ENCODE data around the gene SPTBN2.
A peak's percentile ranks its signal among the peaks of the same experiment; 100 is the strongest.

Gene SPTBN2

DNA sequence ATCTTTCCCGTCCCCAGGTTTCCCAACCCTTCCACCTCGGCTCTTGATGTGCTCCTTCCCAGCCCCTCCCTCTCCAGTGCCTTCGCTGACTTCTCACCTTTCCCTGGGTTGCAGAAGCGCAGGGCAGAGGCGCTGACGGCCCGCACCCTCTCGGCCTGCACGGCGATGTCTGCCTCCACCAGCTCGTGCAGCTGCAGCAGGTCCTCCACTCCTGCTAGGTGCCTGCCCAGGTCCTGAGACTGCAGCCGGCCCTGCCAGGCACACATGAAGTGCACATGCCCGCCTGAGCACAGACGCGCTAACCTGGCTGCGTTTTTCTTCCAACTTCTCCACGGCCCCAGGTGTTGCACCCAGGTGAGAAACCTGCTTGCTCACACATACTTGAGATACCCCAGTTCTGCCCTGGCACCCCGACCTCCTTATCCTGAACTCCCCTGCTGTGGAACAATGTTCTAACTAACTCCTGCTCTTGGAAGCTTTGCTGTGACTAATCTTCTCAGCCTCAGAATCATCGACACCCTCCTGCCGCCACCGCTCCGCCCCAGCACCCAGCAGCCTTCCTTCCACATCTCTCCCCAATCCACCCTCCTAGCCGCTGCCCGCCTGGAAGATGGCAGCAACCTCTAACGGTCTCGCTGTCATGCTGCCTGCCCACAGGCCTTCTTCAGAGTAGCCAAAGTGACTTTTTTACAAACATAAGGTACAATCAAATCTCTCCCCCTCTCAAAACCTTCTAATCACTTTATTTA is 23.3 kb downstream of the SPTBN2 start:
- no peak overlapping the region for H3K27ac ChIP-seq

GRCh38 chr11:66704659-66705360 is 24.2 kb downstream of the SPTBN2 start:
- no peak for DNase-seq (ENCODE audit: low read depth, low spot score)
- no peak overlapping the region for H3K27ac ChIP-seq

More for the DNA sequence above, 23.3 kb downstream of the SPTBN2 start:
- DNase-seq (ENCODE audit: low read depth, low spot score): no peak

DNA sequence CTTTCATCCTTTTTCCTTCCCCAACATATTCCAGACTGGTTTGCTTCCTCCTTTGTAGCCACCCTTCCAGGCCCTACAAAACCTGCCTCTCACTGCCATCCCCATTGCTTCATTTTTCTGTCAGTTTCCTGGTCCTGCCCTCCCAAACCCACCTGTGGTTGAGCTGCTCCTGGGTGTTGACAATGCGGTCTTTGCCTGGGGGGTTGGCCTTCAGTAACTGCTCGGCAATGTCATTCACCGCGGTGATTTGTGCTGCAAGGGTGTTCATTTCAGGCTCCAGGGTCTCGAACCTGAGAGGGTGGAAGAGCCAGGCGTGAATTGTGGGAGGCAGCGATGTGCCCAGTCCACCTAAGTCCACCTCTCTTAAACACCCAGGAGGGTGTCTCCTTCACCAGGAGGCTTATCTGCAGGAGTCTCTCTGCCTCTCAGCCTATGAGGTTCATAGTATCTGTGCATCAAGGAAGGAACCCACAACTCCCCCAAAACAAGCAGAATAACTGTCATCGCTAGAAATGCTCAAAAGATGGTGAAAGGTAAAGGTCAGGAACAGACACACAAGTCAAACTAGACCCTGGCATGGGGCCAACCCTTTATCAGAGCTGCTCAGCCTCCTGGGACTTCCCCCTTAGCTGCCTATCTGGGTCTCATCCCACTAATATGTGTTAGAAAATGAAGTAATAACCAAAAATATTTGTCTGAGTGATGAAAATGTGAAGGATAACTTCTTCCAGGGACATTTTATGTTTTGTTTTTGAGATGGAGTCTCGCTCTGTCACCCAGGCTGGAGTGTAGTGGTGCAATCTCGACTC is 27.4 kb downstream of the SPTBN2 start:
- no peak overlapping the region for H3K27ac ChIP-seq
- DNase-seq (ENCODE audit: low read depth, low spot score): no peak

GRCh38 chr11:66700742-66701141 is 28.3 kb downstream of the SPTBN2 start:
- H3K27ac ChIP-seq: no peak overlapping the region
- no peak for DNase-seq (ENCODE audit: low read depth, low spot score)

DNA sequence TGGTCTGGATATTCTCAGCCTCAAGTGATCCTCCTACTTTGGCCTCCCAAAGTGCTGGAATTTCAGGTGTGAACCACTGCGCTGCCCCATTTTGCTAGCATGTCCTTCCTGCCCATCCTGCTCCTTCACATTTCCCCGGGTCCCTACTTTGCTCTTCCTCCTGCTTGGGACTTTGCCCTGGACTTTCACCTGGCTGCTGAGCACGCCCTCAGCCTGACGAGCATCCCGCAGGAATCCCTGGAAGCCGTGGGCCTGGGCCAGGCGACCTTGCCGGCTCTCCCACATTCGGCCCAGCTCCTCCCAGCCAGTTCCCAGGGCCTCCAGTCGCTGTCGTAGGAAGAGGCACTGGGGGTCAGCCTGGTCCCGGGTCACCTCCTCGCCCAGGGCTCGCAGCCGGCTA is 28.7 kb downstream of the SPTBN2 start:
- H3K27ac ChIP-seq: no peak overlapping the region
- DNase-seq (ENCODE audit: low read depth, low spot score): no peak

GRCh38 chr11:66698491-66698890 is 30.5 kb downstream of the SPTBN2 start:
- DNase-seq (ENCODE audit: low read depth, low spot score): no peak
- no peak overlapping the region for H3K27ac ChIP-seq

DNA sequence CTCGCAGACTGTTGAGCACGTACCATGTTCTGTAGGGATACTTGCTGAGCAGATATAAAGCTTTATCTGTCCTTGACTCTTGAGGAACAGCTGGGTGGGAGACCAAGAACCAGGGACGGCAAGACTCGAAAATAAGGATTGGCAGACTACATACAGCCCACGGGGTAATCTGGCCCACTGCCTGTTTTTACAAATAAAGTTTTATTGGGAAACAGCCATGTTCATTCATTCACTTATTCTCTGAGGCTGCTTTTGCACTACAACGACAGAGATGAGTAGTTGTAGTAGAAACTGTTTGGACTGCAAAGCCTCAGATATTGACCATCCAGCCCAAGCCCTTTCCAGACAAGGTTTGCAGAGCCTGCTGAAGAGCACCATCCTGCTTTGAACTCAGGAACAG is 31.0 kb downstream of the SPTBN2 start:
- no peak overlapping the region for H3K27ac ChIP-seq
- no peak for DNase-seq (ENCODE audit: low read depth, low spot score)

DNA sequence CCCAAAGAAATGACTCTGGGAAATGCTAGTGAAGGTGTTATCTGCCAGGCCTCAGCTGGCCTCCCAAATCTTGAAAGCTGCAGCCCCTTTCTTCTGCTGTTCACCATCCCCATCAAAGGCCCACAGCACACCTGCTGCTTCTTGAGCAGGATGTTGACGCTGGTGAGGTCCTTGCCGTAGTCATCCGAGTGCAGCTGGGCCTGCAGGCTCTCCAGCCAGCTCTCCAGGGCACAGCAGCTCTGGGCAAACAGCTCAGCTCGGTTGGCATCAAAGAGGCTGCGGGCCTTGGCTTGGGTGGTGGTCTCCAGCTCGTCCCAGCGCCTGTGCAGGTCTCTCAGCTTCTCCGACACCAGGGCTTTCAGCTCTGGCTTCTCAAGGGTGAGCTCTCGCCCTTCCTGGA is 32.9 kb downstream of the SPTBN2 start:
- H3K27ac ChIP-seq: no peak overlapping the region
- no peak for DNase-seq (ENCODE audit: low read depth, low spot score)

DNA sequence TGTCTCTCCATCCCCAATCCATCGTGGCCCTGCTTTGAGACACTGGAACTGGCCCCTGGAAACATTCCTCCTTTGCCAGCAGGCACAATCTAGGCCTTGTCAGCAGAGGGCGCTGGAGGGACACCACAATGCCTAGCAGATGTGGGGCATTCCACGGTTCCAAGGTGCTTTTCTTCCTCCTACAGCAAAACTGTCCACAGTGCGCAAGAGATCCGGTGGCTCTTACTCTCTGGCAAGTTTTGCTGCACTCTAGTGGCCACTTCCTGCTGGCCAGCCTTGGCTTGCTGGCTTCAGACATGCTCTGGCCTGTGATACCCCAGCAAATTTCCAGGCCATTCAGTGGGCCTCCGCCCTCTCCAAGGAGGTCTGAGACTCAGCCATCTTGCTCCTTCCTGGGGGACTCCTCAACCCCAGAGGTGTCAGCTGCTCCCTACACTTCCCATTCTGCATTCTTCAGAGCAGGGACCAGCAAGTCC is 34.2 kb downstream of the SPTBN2 start:
- peak; percentile 86 for DNase-seq (ENCODE audit: low read depth, low spot score)
- H3K27ac ChIP-seq: peak overlapping the region; percentile 48

DNA sequence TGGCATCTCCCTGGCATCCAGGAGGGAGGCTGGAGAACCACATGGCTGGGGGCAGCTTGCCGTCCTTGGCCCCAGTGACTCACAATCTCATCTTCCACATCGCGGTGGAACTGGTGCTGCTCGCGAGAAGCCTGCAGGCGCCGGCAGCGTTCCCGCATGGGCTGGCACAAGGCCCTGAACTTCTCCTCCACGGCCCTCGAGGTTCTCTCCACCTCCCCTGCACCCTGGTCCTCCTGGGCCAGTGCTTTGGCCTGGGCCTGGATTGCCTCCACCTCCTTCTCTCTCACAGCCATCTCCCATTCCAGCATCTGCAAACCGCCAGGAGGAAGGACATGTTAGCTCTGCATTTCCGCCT is 35.0 kb downstream of the SPTBN2 start:
- no peak for DNase-seq (ENCODE audit: low read depth, low spot score)
- H3K27ac ChIP-seq: no peak overlapping the region

GRCh38 chr11:66693356-66694055 is 35.5 kb downstream of the SPTBN2 start:
- H3K27ac ChIP-seq: no peak overlapping the region

DNA sequence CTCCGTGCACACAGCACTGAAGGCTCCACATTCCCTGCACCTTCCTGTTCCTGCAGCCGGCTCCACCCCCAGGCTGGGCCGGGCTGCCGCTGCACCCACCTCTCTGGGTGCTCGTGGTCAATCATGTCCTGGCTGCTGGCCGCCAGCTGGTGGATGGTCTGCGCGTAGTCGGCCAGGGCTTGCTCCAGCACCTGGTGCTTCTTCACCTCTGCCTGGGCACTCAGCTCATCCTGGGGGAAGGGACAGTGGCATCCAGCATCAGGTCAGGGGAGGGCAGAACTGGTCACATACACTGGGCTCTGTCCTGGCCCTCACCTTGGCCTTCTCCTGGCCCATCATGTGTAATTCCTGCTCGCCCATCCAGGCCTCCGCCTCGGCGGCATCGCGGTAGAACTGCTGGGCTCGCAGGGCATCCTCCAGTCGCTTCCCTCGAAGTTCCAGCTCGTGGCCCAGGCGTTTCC is 36.1 kb downstream of the SPTBN2 start:
- H3K27ac ChIP-seq: no peak overlapping the region
- no peak for DNase-seq (ENCODE audit: low read depth, low spot score)

More at GRCh38 chr11:66693356-66694055, 35.5 kb downstream of the SPTBN2 start:
- no peak for DNase-seq (ENCODE audit: low read depth, low spot score)

DNA sequence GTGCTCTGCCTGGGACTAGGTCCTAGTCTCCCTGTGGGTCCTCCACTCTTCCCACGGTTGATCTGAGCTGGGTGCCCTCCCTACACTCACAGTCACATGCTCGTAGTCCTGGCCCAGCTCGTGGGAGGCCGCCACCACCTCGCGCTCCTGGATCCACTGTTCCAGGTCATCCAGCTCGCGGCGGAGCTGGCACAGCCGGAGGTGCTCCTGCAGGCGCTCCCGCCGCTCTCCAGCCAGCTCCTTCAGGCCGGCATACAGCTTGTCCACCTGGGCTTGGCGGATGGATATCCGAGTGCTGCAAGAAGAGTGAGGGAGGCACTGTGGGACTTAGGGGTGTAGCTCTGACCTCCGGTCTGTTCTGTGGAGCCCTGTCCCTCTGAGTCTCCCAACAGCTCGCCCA is 36.6 kb downstream of the SPTBN2 start:
- H3K27ac ChIP-seq: no peak overlapping the region
- DNase-seq (ENCODE audit: low read depth, low spot score): no peak

GRCh38 chr11:66691311-66691980 is 37.6 kb downstream of the SPTBN2 start:
- no peak for DNase-seq (ENCODE audit: low read depth, low spot score)
- H3K27ac ChIP-seq: no peak overlapping the region

- no peak overlapping the region for H3K27ac ChIP-seq
- no peak for DNase-seq (ENCODE audit: low read depth, low spot score)
These were observed 39.1 kb downstream of the SPTBN2 start for GRCh38 chr11:66689661-66690590.

DNA sequence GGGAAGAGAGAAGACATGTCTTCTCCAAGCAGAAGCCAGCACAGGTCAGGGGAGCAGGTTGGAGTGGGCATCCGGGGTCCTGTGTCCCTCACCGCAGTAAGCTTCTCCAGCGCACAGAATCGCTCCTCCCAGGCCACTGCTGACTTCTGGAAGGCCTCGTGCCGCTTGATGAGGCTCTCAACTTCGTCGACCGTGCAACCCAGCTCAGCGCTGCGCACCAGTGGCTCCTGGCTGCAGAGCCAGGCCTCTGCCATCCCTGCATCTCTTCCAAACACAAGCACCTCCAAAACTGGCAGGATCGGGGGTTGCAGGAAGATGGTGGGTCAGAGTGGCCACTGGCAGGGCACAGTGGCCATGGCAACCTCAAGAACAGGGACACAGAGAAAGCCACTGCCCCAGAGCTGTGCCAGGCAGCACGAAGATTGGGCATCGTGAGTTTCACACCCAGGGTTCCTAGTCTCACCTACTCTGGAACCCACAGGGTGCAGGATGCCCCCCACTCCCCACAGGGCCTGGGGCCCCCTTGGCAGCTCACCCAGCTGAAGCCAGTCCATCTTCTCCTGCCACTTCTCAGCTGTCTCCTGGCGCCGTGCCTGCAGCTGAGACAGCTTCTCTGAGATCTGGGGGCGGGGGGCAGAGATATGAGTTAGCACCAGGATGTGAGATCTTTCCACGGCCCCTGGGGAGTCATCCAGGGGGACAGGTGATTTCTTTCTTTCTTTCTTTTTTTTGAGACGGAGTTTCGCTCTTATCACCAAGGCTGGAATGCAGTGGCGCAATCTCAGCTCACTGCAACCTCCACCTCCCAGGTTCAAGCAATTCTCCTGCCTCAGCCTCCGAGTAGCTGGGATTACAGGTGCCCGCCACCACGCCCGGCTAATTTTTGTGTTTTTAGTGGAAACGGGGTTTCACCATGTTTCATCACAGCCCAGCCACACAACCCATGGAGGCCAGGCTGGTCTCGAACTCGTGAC is 40.2 kb downstream of the SPTBN2 start:
- DNase-seq (ENCODE audit: low read depth, low spot score): no peak
- H3K27ac ChIP-seq: no peak overlapping the region

DNA sequence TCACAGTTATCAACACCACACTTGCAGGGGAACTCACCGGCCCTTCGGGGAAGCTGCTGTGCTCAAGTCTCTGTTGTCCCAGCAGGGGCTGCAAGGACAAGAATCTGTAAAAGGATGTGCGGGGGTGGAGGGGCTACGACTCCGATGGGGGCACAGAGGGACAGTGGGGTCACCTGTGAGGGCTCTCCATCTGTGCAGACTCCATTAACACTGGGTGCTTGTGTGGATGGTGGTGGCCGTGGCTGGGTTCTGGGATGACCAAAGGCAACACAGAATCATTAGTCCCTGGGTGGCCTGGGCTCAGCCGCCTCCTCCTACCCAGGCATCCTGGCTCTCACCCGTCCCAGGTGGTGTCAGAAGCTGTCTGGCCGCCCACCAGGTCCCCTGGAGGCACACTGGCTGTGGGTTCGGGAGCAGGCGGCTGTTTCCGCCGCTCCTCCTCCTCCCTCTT is 41.2 kb downstream of the SPTBN2 start:
- DNase-seq (ENCODE audit: low read depth, low spot score): no peak
- H3K27ac ChIP-seq: no peak overlapping the region

Measured in epithelial cell of prostate (primary cell).